Measurements from ENCODE around the gene FCHSD1.
"Not testable (repeated sequence)": the region's sequence is repeated elsewhere in the genome, so short reads cannot be mapped to it uniquely, and the experiment has no call there.

FCHSD1 gene

DNA sequence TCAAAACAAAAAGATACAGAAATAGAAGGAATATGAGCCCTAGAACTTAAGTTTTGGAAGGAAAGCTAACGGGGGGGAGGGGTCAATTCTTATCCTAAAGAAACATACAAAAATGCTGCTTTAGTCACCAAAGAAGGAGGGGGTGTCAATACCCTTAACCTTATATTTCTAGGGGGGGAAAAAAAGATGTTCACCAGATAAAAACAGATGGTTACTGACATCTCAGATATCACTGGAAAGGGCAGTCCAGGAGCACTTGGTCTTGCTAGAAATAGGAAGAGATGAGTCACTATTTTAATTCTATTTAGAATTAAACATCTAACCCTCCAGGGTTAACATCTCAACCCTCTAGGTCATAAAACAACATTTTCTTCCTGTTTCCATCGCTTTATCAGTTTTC lies 34.1 kb downstream of the FCHSD1 start:
- DNase-seq: no peak
- Histone ChIP-seq H3K27ac (ENCODE audit: low read depth, low read length) (no peak overlapping the region), H2BK5ac (ENCODE audit: low read length) (no peak overlapping the region), H2AK5ac (ENCODE audit: low read length) (no peak overlapping the region), H4K5ac (ENCODE audit: low read length) (no peak overlapping the region), H3K4me1 (ENCODE audit: control insufficient read depth, low read depth, low read length) (peaks cover 14% of the 10 kb centered on the region), H4K8ac (ENCODE audit: low read depth, low read length) (no peak overlapping the region), H3K27me3 (ENCODE audit: insufficient read depth, low read length, poor library complexity) (no peaks in the 10 kb centered on the region), H3K79me1 (ENCODE audit: low read length) (peaks cover 5% of the 10 kb centered on the region), H3K79me2 (ENCODE audit: control insufficient read depth, insufficient read depth, low read length) (peaks cover 47% of the 10 kb centered on the region), H3K4me2 (ENCODE audit: low read length) (peak overlapping the region; percentile 84), H3K4ac (ENCODE audit: low read depth, low read length) (no peak overlapping the region), H3K18ac (ENCODE audit: low read length) (no peak overlapping the region), H3K4me3 (ENCODE audit: low read length) (no peak overlapping the region), H3K56ac (ENCODE audit: low read length) (peak overlapping the region; percentile 93), H3K9ac (ENCODE audit: low read length) (peak overlapping the region; percentile 94), H2BK15ac (replicated peaks; ENCODE audit: low read depth) (no peak overlapping the region), H3K23ac (ENCODE audit: low read length) (no peak overlapping the region), H3K36me3 (ENCODE audit: control insufficient read depth, insufficient read depth, low read length) (peaks cover 4% of the 10 kb centered on the region), H2BK120ac (ENCODE audit: low read depth, low read length) (no peak overlapping the region)
- WGBS (ENCODE audit: extremely low coverage, insufficient coverage, low lambda C conversion rate): no CpG with 5 or more reads among the region's 2 CpGs

DNA sequence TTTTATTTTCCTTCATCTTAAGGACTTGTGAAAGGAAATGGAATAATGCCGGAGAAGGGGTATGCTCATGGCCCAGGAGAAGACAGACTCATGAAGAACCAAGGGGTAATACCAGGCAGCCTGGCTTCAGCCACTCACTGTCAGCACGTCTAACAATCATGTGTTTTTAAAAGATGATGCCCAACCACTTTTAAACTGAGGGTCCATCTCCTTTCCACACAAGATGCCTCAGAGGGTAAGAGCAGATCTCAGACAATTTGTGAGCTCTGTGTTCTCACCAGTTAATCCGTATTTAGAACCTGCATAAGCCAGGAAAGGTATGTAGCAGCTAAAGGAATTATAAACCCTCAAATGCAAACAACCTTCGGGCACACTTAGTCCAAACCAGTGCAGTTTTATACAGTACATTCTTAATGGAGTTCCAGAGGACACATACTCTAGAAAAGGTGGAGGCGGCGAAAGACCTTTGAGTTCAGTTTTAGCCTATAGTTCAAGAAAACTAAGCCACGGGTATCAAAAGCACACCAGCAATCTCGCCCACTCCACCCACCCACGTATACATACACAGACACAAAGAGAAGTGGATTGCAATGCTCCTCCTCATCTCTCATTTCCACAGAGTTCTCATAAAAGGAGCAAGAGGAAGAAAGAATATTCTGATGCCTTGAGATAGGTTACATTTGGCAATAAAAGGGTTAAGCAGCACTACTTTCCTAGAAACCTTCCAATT lies 35.1 kb downstream of the FCHSD1 start:
- Histone ChIP-seq H3K4me1 (ENCODE audit: control insufficient read depth, low read depth, low read length) (peaks cover 14% of the 10 kb centered on the region), H3K56ac (ENCODE audit: low read length) (peak overlapping the region; percentile 57), H3K18ac (ENCODE audit: low read length) (no peak overlapping the region), H3K9ac (ENCODE audit: low read length) (peak overlapping the region; percentile 6), H3K23ac (ENCODE audit: low read length) (no peak overlapping the region), H3K4me2 (ENCODE audit: low read length) (peak overlapping the region; percentile 24), H4K8ac (ENCODE audit: low read depth, low read length) (no peak overlapping the region), H3K27ac (ENCODE audit: low read depth, low read length) (no peak overlapping the region), H3K4me3 (ENCODE audit: low read length) (no peak overlapping the region), H2BK5ac (ENCODE audit: low read length) (no peak overlapping the region), H2AK5ac (ENCODE audit: low read length) (no peak overlapping the region), H4K5ac (ENCODE audit: low read length) (no peak overlapping the region), H2BK120ac (ENCODE audit: low read depth, low read length) (no peak overlapping the region), H3K4ac (ENCODE audit: low read depth, low read length) (no peak overlapping the region), H3K27me3 (ENCODE audit: insufficient read depth, low read length, poor library complexity) (no peaks in the 10 kb centered on the region), H3K79me1 (ENCODE audit: low read length) (peaks cover 7% of the 10 kb centered on the region), H3K79me2 (ENCODE audit: control insufficient read depth, insufficient read depth, low read length) (peaks cover 55% of the 10 kb centered on the region), H2BK15ac (replicated peaks; ENCODE audit: low read depth) (no peak overlapping the region), H3K36me3 (ENCODE audit: control insufficient read depth, insufficient read depth, low read length) (peaks cover 2% of the 10 kb centered on the region)
- DNase-seq: no peak
- no CpG with 5 or more reads among the region's 9 CpGs for WGBS (ENCODE audit: extremely low coverage, insufficient coverage, low lambda C conversion rate)

- no peak overlapping the region for H2AK5ac ChIP-seq (ENCODE audit: low read length)
- peaks cover 76% of the 10 kb centered on the region for H3K79me2 ChIP-seq (ENCODE audit: control insufficient read depth, insufficient read depth, low read length)
- H3K4me3 ChIP-seq (ENCODE audit: low read length): no peak overlapping the region
- no peak overlapping the region for H3K56ac ChIP-seq (ENCODE audit: low read length)
- H2BK5ac ChIP-seq (ENCODE audit: low read length): no peak overlapping the region
- H4K5ac ChIP-seq (ENCODE audit: low read length): no peak overlapping the region
- H3K79me1 ChIP-seq (ENCODE audit: low read length): peaks cover 7% of the 10 kb centered on the region
- H2BK120ac ChIP-seq (ENCODE audit: low read depth, low read length): no peak overlapping the region
- no peaks in the 10 kb centered on the region for H3K27me3 ChIP-seq (ENCODE audit: insufficient read depth, low read length, poor library complexity)
- no peak overlapping the region for H3K27ac ChIP-seq (ENCODE audit: low read depth, low read length)
- no peak overlapping the region for H2BK15ac ChIP-seq (replicated peaks; ENCODE audit: low read depth)
- no peak overlapping the region for H4K8ac ChIP-seq (ENCODE audit: low read depth, low read length)
- H3K23ac ChIP-seq (ENCODE audit: low read length): no peak overlapping the region
- peak; percentile 17 for DNase-seq
- no peaks in the 10 kb centered on the region for H3K36me3 ChIP-seq (ENCODE audit: control insufficient read depth, insufficient read depth, low read length)
- H3K4me2 ChIP-seq (ENCODE audit: low read length): no peak overlapping the region
- H3K4ac ChIP-seq (ENCODE audit: low read depth, low read length): no peak overlapping the region
- H3K18ac ChIP-seq (ENCODE audit: low read length): no peak overlapping the region
- peaks cover 14% of the 10 kb centered on the region for H3K4me1 ChIP-seq (ENCODE audit: control insufficient read depth, low read depth, low read length)
- H3K9ac ChIP-seq (ENCODE audit: low read length): peak overlapping the region; percentile 22
Measured at GRCh38 chr5:141613344-141613743, 37.9 kb downstream of the FCHSD1 start.

DNA sequence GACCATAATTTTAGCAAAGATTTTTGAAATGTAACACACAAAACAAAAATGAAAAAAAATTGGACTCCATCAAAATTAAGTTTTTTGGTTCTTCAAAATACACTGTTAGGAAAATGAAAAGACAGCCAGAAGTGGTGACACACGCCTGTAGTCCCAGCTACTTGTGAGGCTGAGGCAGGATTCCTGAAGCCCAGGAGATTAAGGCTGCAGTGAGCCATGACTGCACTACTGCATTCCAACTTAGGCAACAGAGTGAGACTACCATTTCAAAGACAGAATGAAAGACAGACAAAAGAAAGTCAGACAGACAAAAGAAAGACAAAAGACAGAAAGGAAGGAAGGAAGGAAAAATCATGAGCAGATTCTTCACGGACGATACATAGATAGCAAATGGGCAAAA lies 39.9 kb downstream of the FCHSD1 start:
- no peak overlapping the region for H2BK15ac ChIP-seq (replicated peaks; ENCODE audit: low read depth)

GRCh38 chr5:141609921-141610320 lies 41.3 kb downstream of the FCHSD1 start:
- H2BK5ac ChIP-seq (ENCODE audit: low read length); H2AK5ac ChIP-seq (ENCODE audit: low read length); H3K9ac ChIP-seq (ENCODE audit: low read length); H3K27ac ChIP-seq (ENCODE audit: low read depth, low read length); H4K8ac ChIP-seq (ENCODE audit: low read depth, low read length); H3K4me1 ChIP-seq (ENCODE audit: control insufficient read depth, low read depth, low read length); H3K79me1 ChIP-seq (ENCODE audit: low read length); H3K4ac ChIP-seq (ENCODE audit: low read depth, low read length); H3K23ac ChIP-seq (ENCODE audit: low read length); H2BK15ac ChIP-seq (replicated peaks; ENCODE audit: low read depth); DNase-seq; H3K36me3 ChIP-seq (ENCODE audit: control insufficient read depth, insufficient read depth, low read length); H3K56ac ChIP-seq (ENCODE audit: low read length); H4K5ac ChIP-seq (ENCODE audit: low read length); H3K18ac ChIP-seq (ENCODE audit: low read length); H3K4me3 ChIP-seq (ENCODE audit: low read length); H3K27me3 ChIP-seq (ENCODE audit: insufficient read depth, low read length, poor library complexity); H2BK120ac ChIP-seq (ENCODE audit: low read depth, low read length); H3K4me2 ChIP-seq (ENCODE audit: low read length): not testable (repeated sequence)
- WGBS (ENCODE audit: extremely low coverage, insufficient coverage, low lambda C conversion rate): no CpG with 5 or more reads among the region's 7 CpGs
- peaks cover 61% of the 10 kb centered on the region for H3K79me2 ChIP-seq (ENCODE audit: control insufficient read depth, insufficient read depth, low read length)

More for the DNA sequence above, 39.9 kb downstream of the FCHSD1 start:
- peak; percentile 44 for DNase-seq
- H2AK5ac ChIP-seq (ENCODE audit: low read length): no peak overlapping the region
- no peak overlapping the region for H2BK120ac ChIP-seq (ENCODE audit: low read depth, low read length)
- H3K56ac ChIP-seq (ENCODE audit: low read length): no peak overlapping the region
- no CpG with 5 or more reads among the region's 3 CpGs for WGBS (ENCODE audit: extremely low coverage, insufficient coverage, low lambda C conversion rate)
- no peak overlapping the region for H3K27ac ChIP-seq (ENCODE audit: low read depth, low read length)
- no peaks in the 10 kb centered on the region for H3K36me3 ChIP-seq (ENCODE audit: control insufficient read depth, insufficient read depth, low read length)
- no peak overlapping the region for H3K4ac ChIP-seq (ENCODE audit: low read depth, low read length)
- no peaks in the 10 kb centered on the region for H3K27me3 ChIP-seq (ENCODE audit: insufficient read depth, low read length, poor library complexity)
- H3K79me2 ChIP-seq (ENCODE audit: control insufficient read depth, insufficient read depth, low read length): peaks cover 65% of the 10 kb centered on the region
- peaks cover 3% of the 10 kb centered on the region for H3K4me1 ChIP-seq (ENCODE audit: control insufficient read depth, low read depth, low read length)
- no peak overlapping the region for H2BK5ac ChIP-seq (ENCODE audit: low read length)
- no peak overlapping the region for H3K23ac ChIP-seq (ENCODE audit: low read length)
- no peak overlapping the region for H3K9ac ChIP-seq (ENCODE audit: low read length)
- no peak overlapping the region for H4K8ac ChIP-seq (ENCODE audit: low read depth, low read length)
- no peak overlapping the region for H3K4me2 ChIP-seq (ENCODE audit: low read length)
- H3K79me1 ChIP-seq (ENCODE audit: low read length): peaks cover 5% of the 10 kb centered on the region
- H3K4me3 ChIP-seq (ENCODE audit: low read length): no peak overlapping the region
- H3K18ac ChIP-seq (ENCODE audit: low read length): no peak overlapping the region
- H4K5ac ChIP-seq (ENCODE audit: low read length): no peak overlapping the region

- Histone ChIP-seq H3K56ac (ENCODE audit: low read length) (no peak overlapping the region), H2BK15ac (replicated peaks; ENCODE audit: low read depth) (no peak overlapping the region), H3K4me3 (ENCODE audit: low read length) (no peak overlapping the region), H4K8ac (ENCODE audit: low read depth, low read length) (no peak overlapping the region), H3K36me3 (ENCODE audit: control insufficient read depth, insufficient read depth, low read length) (no peaks in the 10 kb centered on the region), H3K9ac (ENCODE audit: low read length) (no peak overlapping the region), H3K4ac (ENCODE audit: low read depth, low read length) (no peak overlapping the region), H3K23ac (ENCODE audit: low read length) (no peak overlapping the region), H4K5ac (ENCODE audit: low read length) (no peak overlapping the region), H2BK120ac (ENCODE audit: low read depth, low read length) (no peak overlapping the region), H3K18ac (ENCODE audit: low read length) (no peak overlapping the region), H3K79me2 (ENCODE audit: control insufficient read depth, insufficient read depth, low read length) (peaks cover 61% of the 10 kb centered on the region), H3K4me1 (ENCODE audit: control insufficient read depth, low read depth, low read length) (peaks cover 2% of the 10 kb centered on the region), H3K27ac (ENCODE audit: low read depth, low read length) (no peak overlapping the region), H3K4me2 (ENCODE audit: low read length) (no peak overlapping the region), H3K27me3 (ENCODE audit: insufficient read depth, low read length, poor library complexity) (no peaks in the 10 kb centered on the region), H3K79me1 (ENCODE audit: low read length) (peaks cover 3% of the 10 kb centered on the region), H2AK5ac (ENCODE audit: low read length) (no peak overlapping the region), H2BK5ac (ENCODE audit: low read length) (no peak overlapping the region)
- WGBS (ENCODE audit: extremely low coverage, insufficient coverage, low lambda C conversion rate): no CpG with 5 or more reads among the region's 3 CpGs
- no peak for DNase-seq
Measured at GRCh38 chr5:141609044-141609443, 42.2 kb downstream of the FCHSD1 start.

Data from mesendoderm (in vitro differentiated cells).